Activated CD4-positive, alpha-beta T cell treated with anti-CD3 and anti-CD28 coated beads for 36 hours (primary cell): ENCODE data around the gene ERCC8. TPM values are rescaled to one million over a fixed set of nuclear protein-coding genes. Genes with fewer than 3 reads are reported as not detected.
"Not testable (repeated sequence)": the region's sequence is repeated elsewhere in the genome, so short reads cannot be mapped to it uniquely, and the experiment has no call there.

Experiments used
- ATAC-seq: fragments of 200-7000 bp; cut with Tn5 transposase; one replicate; pipeline ENCODE4 v1.10.0; 2021; ENCODE audit warnings: mild to moderate bottlenecking, moderate library complexity
- CTCF ChIA-PET: fragments of 350-600 bp; sonication (Branson Sonifier 250); formaldehyde crosslinking; loops from one replicate; lab custom pipeline; 2021; ENCODE audit warnings: antibody characterized with exemption; lab: Charles Lee
- POLR2A ChIA-PET: fragments of 350-600 bp; sonication (Branson Sonifier 250); formaldehyde crosslinking; loops from one replicate; lab custom pipeline; 2021; ENCODE audit warnings: antibody characterized with exemption, inconsistent platforms; lab: Charles Lee
- DNase-seq: peaks from one replicate; pipeline ENCODE4 v3.0.0-alpha.2; 2020
- H3K27ac Mint-ChIP-seq: one replicate; pipeline ENCODE4 v1.8.0; 2021; ENCODE audit warnings: mixed read lengths
- H3K27me3 Mint-ChIP-seq: one replicate; pipeline ENCODE4 v1.8.0; 2021; ENCODE audit warnings: mixed read lengths
- H3K36me3 Mint-ChIP-seq: one replicate; pipeline ENCODE4 v1.8.0; 2021; ENCODE audit warnings: low read depth, mixed read lengths
- H3K4me1 Mint-ChIP-seq: one replicate; pipeline ENCODE4 v1.8.0; 2021; ENCODE audit warnings: mixed read lengths
- H3K4me3 Mint-ChIP-seq: one replicate; pipeline ENCODE4 v1.8.0; 2021; ENCODE audit warnings: mild to moderate bottlenecking, moderate library complexity, mixed read lengths
- H3K9me3 Mint-ChIP-seq: one replicate; pipeline ENCODE4 v1.8.0; 2021; ENCODE audit warnings: low read depth, mixed read lengths
- intact Hi-C, 2 experiments: fragments of 100-400 bp; cut with DNase I in 1 of 2; cut with micrococcal nuclease in 1 of 2; formaldehyde crosslinking; loops; one replicate each; pipeline versions ENCODE4 v1.14.2 to v1.15.1; 2022 to 2024; cut with DNase I, micrococcal nuclease
- total RNA-seq, 2 experiments: library from RNA; stranded (reverse); gene quantifications; one replicate each; pipeline ENCODE4 v1.2.3, GENCODE V29; 2021

Gene ERCC8
- total RNA-seq, 2 experiments from 2014 or later = 9.0 to 12.5 TPM

DNA sequence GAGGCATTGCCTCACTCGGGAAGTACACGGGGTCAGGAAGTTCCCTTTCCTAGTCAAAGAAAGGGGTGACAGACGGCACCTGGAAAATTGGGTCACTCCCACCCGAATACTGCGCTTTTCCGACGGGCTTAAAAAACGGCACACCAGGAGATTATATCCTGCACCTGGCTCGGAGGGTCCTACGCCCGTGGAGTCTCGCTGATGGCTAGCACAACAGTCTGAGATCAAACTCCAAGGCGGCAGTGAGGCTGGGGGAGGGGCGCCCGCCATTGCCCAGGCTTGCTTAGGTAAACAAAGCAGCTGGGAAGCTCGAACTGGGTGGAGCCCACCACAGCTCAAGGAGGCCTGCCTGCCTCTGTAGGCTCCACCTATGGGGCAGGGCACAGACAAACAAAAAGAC is 84.3 kb downstream of the ERCC8 start:
- H3K27ac Mint-ChIP-seq, CTCF ChIA-PET, H3K4me3 Mint-ChIP-seq, H3K27me3 Mint-ChIP-seq, DNase-seq, intact Hi-C loops, H3K9me3 Mint-ChIP-seq, H3K4me1 Mint-ChIP-seq, ATAC-seq, POLR2A ChIA-PET: not testable (repeated sequence)
- H3K36me3 Mint-ChIP-seq = peaks cover 13% of the 10 kb centered on the region

DNA sequence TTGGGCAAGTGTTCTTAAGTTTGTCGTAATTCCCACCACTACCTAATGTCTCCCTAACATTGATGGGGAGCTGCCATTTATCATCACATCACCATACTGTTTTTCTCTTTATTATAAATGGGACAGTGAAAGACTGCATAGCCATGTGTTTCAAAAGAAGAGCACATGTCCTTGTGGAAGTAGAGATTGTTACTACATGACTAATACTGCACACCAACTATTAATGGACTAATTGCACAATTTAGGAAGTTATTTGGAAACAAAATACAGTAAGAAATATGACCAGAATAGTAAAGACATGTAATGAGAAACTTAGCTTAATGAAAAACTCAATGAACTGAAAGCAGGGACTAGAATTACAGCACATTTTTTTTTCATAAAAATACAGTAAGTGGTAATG is 88.8 kb downstream of the ERCC8 start:
- peaks cover 3% of the 10 kb centered on the region for H3K36me3 Mint-ChIP-seq
- ATAC-seq (no peak), DNase-seq (no peak)
- ChIA-PET CTCF (interaction anchor here (0.8 to 1.2 kb wide), 2 partner anchors 13 to 29 kb away, joined by 3 read pairs; no protein-coding TSS in a partner anchor), POLR2A (no interaction called here)
- no peak overlapping the region for H3K4me3 Mint-ChIP-seq
- H3K27me3 Mint-ChIP-seq = peaks cover 2% of the 10 kb centered on the region
- no peaks in the 10 kb centered on the region for H3K9me3 Mint-ChIP-seq
- no peak overlapping the region for H3K27ac Mint-ChIP-seq
- H3K4me1 Mint-ChIP-seq = no peaks in the 10 kb centered on the region
- intact Hi-C loops = no loop called here

DNA sequence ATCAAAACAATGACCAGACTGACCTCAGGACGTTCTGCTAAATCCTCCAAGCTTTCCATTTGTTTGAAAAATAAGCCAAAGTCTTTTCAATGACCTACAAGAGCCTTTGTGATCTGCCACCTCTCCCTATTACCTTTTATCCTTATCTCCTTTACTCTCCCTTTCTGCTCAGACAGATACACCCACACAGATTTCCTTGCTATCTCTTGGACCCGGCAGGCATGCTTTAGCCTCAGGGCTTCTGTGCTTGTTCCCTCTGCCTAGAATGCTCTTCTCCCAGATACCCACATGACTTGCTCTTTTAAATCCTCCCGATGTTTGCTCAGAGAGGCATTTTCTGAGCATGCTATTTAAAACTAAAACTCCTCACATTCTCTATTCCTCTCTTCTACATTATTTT is 91.9 kb downstream of the ERCC8 start:
- peaks cover 2% of the 10 kb centered on the region for H3K27me3 Mint-ChIP-seq
- no peak for DNase-seq
- H3K36me3 Mint-ChIP-seq = peaks cover 3% of the 10 kb centered on the region
- no peak for ATAC-seq
- no peaks in the 10 kb centered on the region for H3K4me1 Mint-ChIP-seq
- POLR2A ChIA-PET = no interaction called here
- H3K9me3 Mint-ChIP-seq = no peaks in the 10 kb centered on the region
- no peak overlapping the region for H3K4me3 Mint-ChIP-seq
- CTCF ChIA-PET = interaction anchor here (0.7 kb wide), 1 partner anchor 559 kb away, joined by 3 read pairs; no protein-coding TSS in a partner anchor
- H3K27ac Mint-ChIP-seq = no peak overlapping the region
- intact Hi-C loops = no loop called here

DNA sequence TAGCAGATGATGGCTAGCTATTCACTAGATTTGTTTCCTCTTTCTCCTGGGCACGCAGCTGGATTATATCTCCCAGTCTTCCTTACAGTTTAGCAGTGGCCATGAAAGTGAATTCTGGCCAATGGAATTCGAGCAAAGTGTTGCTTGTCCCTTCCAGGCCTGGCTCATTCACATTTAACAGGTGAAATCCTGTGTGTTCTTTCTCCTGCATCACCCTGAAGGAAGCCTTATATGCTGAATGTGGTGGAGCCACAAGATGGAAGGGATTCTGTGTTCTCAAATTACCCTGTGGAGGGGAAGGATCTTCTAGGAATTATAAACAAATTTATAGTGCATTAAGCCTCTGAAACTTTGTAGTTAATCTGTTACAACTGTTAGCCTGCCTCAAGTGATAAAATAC is 92.6 kb downstream of the ERCC8 start:
- Mint-ChIP-seq H3K4me3 (no peak overlapping the region), H3K27me3 (peaks cover 2% of the 10 kb centered on the region), H3K9me3 (no peaks in the 10 kb centered on the region), H3K36me3 (no peaks in the 10 kb centered on the region), H3K4me1 (no peaks in the 10 kb centered on the region), H3K27ac (no peak overlapping the region)
- ATAC-seq = no peak
- ChIA-PET POLR2A (no interaction called here), CTCF (interaction anchor here (0.6 to 0.7 kb wide), 4 partner anchors 159 to 791 kb away, joined by 3 to 4 read pairs (median 3); no protein-coding TSS in a partner anchor)
- intact Hi-C loops = no loop called here
- no peak for DNase-seq

DNA sequence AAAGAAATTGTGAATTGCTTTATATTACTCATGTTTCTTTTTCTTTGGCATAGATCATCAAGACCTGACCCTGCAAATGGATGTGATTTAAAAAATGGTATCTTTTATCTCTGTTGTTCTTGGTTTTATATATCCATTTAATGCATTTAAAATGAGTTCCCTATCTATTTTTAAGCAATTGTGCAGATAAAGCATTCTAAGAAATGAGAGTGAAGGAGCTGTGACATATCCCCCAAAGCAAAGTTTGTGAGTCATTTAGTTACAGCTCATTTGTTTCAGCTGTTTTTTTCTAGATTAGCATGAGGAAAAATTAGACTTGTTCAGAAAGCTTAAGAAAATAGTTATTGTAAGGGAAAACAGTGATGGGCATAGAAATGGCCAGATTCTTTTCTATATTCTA is 93.2 kb downstream of the ERCC8 start:
- Mint-ChIP-seq H3K27me3 (peaks cover 5% of the 10 kb centered on the region), H3K4me1 (no peaks in the 10 kb centered on the region), H3K4me3 (no peak overlapping the region), H3K36me3 (no peaks in the 10 kb centered on the region), H3K27ac (no peak overlapping the region), H3K9me3 (no peaks in the 10 kb centered on the region)
- POLR2A ChIA-PET = interaction anchor here (0.7 kb wide), 1 partner anchor 46 kb away, joined by 4 read pairs; no protein-coding TSS in a partner anchor
- intact Hi-C loops = no loop called here
- CTCF ChIA-PET = interaction anchor here (0.6 to 0.7 kb wide), 2 partner anchors 158 to 792 kb away, joined by 3 to 4 read pairs; no protein-coding TSS in a partner anchor
- no peak for ATAC-seq
- no peak for DNase-seq

DNA sequence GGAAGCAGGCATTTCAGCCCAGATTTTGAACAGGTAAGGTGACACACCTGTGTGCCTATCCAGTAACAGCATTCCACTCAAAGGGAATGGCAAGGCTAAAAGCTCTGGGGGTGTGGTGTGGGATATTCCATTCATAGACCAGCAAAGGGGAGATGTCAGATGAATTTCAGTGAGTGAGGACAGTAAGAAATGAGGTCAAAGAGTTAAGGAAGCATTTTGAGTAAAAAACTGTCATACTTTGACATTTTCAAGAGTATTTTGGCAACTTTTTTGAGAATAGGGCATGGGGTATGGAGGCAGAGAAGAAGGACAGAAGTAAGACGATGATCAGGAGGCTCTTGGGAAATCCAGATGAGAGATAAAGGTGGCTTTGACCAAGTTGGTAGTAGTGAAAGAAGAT is 98.6 kb downstream of the ERCC8 start:
- intact Hi-C loops = no loop called here
- H3K4me1 Mint-ChIP-seq = peaks cover 7% of the 10 kb centered on the region
- CTCF ChIA-PET = no interaction called here
- no peak overlapping the region for H3K4me3 Mint-ChIP-seq
- H3K27ac Mint-ChIP-seq = no peak overlapping the region
- no peaks in the 10 kb centered on the region for H3K36me3 Mint-ChIP-seq
- ATAC-seq (no peak), DNase-seq (no peak)
- POLR2A ChIA-PET = no interaction called here
- peaks cover 42% of the 10 kb centered on the region for H3K27me3 Mint-ChIP-seq
- no peaks in the 10 kb centered on the region for H3K9me3 Mint-ChIP-seq

DNA sequence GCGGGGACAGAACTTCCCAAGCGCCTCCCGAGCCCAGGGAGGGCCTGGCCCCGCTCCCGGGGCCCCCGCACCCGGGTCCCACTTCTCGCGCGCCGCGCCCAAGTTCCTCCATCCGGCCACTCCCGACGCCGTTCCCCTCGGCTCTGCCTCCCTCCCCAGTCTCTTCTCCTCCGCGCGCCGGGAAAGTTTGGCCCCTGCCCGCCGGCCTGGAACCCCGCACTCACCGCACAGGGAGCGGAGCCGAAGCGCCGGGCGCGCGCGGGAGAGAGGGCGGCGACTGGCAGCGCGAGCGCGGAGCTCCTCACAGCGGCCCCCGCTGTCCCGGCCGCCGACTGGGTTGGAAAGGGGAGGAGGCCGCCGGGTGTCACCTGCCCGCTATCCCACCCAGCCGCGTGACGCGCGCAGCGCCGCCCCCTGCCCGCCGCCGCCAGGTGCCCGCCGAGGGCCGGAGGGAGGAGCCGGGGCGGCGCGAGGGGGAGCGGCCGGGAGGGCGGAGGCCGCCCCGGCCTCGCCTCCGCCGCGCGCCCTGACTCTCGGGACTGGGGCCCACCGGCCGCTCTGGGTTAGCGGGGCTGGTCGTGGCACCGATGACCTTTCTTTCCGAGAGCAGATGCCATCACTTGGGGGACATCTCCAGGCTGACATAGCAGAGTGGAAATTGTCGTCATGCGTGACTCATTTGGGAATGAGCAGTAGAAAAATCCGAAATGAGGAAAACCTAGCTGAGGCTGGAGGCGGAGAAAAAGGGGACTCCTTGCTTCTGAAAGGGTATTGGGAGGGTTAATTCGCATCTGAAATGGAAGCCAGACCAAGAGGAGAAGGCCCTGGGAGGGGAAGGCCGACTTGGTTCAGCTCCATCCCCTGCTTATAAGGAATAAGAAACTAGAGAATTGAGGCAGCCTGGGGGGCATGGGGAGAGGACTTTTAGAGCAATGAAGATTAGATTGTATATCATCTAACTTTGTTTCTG is 100.6 kb downstream of the ERCC8 start, which contains the start of gene ELOVL7:
Gene ELOVL7 (minus strand): TSS at position 334 of the 970 bp plus-strand sequence. CDS start 56,872 bp downstream, outside the sequence.
- Mint-ChIP-seq H3K4me1 (peaks cover 7% of the 10 kb centered on the region), H3K27me3 (peaks cover 49% of the 10 kb centered on the region), H3K9me3 (no peaks in the 10 kb centered on the region), H3K36me3 (no peaks in the 10 kb centered on the region), H3K27ac (no peak within 1 kb of the TSS), H3K4me3 (peak within 1 kb of the TSS; percentile 70)
- DNase-seq (peak; percentile 79), ATAC-seq (peak; percentile 95)
- ChIA-PET POLR2A (no interaction called here), CTCF (interaction anchor here (0.6 to 1.3 kb wide), 3 partner anchors 10 to 746 kb away, joined by 3 to 4 read pairs (median 3); partner anchors contain the start of gene DEPDC1B)
- intact Hi-C loops = loop anchor here (1.0 to 5.0 kb wide), 3 partner anchors 144 to 167 kb away; partner anchors contain the start of gene DEPDC1B (in 1 of the 2)

DNA sequence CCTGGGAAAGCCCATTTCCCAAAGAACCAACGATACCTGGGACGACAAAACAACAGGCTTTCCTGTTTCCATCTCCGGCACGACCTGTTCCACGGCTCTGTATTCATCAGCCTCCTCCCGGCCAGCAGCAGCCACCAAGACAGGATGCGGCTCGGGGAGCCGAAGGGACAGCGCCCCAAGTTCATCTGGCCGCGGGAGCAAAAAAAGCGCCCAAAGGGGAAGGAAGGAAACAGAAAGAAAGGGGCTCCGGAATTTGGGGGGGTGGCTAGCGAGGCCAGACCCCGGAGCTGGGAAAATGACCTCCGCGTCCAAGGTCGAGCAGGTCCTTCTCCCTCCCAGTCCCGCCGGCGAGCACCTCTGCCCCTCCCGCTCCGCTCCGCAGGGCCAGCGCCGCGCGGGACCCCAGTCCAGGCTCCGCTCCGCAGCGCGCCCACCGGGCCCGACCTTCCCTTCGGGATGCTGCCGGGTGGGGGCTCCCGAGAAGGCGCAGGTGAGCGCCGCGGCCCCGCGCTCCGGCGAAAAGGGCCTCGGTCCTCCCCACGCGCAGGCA is 101.4 kb downstream of the ERCC8 start:
- intact Hi-C loops = loop anchor here in 1 of 2 experiments (5.0 kb wide), 1 partner anchor 146 kb away; no protein-coding TSS in a partner anchor
- Mint-ChIP-seq H3K4me1 (peaks cover 7% of the 10 kb centered on the region), H3K9me3 (no peaks in the 10 kb centered on the region), H3K4me3 (peak overlapping the region; percentile 69), H3K36me3 (no peaks in the 10 kb centered on the region), H3K27me3 (peaks cover 49% of the 10 kb centered on the region), H3K27ac (no peak overlapping the region)
- DNase-seq (peak; percentile 37), ATAC-seq (peak; percentile 9)
- ChIA-PET CTCF (interaction anchor here (0.9 to 1.3 kb wide), 2 partner anchors 27 to 144 kb away, joined by 3 to 4 read pairs; partner anchors contain the start of gene DEPDC1B), POLR2A (no interaction called here)

DNA sequence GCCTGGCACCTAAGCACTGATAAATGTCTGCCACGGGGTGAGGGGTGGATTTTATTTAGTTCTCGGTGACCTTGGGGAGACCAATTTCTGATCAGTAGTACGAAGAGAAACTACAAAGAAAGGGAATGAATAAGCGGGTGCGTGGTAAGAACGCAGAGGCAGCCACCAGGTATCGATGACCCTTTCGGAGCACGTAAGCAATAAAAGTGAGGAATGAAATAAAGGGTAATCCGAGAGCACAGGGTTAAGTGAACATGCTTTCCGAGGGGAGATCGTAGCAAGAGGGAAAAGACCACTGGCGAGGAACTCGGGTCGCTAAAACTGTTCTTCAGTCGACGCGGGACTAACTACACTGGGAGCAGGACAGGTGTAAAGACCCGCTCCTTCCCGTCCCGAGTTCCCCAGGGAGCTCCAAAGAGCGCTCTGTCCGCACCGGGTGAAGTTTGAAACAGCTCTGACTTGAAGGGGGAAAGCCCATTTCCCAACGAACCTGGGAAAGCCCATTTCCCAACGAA is 101.9 kb downstream of the ERCC8 start:
- no peak for DNase-seq
- peaks cover 7% of the 10 kb centered on the region for H3K4me1 Mint-ChIP-seq
- ChIA-PET POLR2A (no interaction called here), CTCF (interaction anchor here (0.9 kb wide), 1 partner anchor 28 kb away, joined by 3 read pairs; no protein-coding TSS in a partner anchor)
- H3K27ac Mint-ChIP-seq = no peak overlapping the region
- intact Hi-C loops = loop anchor here in 1 of 2 experiments (5.0 kb wide), 1 partner anchor 146 kb away; no protein-coding TSS in a partner anchor
- no peaks in the 10 kb centered on the region for H3K36me3 Mint-ChIP-seq
- H3K4me3 Mint-ChIP-seq = peak overlapping the region; percentile 69
- ATAC-seq = no peak
- H3K9me3 Mint-ChIP-seq = no peaks in the 10 kb centered on the region
- H3K27me3 Mint-ChIP-seq = peaks cover 49% of the 10 kb centered on the region

DNA sequence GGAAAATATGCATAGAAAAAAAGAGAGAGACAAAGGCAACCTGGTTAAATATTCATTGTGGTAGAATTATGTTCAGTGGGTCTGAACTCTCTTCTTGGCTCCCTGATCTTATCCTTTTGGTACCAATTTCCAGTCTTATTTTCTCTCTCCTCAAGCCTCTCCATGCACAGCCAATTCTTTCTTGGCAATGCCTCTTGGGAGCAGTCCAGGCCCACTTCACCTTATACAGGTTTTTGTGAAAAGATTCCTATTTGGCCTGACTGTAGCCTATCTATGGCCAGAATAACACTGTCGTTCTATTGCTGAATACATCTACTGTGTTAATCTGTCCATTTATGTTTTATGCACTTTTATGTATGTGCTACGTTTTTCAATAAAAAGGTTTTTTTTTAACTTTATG is 103.5 kb downstream of the ERCC8 start:
- Mint-ChIP-seq H3K36me3 (no peaks in the 10 kb centered on the region), H3K9me3 (no peaks in the 10 kb centered on the region), H3K4me3 (no peak overlapping the region), H3K4me1 (peaks cover 7% of the 10 kb centered on the region), H3K27ac (no peak overlapping the region), H3K27me3 (peaks cover 43% of the 10 kb centered on the region)
- intact Hi-C loops = loop anchor here in 1 of 2 experiments (5.0 kb wide), 1 partner anchor 144 kb away; no protein-coding TSS in a partner anchor
- no peak for ATAC-seq
- ChIA-PET POLR2A (no interaction called here), CTCF (no interaction called here)
- no peak for DNase-seq

DNA sequence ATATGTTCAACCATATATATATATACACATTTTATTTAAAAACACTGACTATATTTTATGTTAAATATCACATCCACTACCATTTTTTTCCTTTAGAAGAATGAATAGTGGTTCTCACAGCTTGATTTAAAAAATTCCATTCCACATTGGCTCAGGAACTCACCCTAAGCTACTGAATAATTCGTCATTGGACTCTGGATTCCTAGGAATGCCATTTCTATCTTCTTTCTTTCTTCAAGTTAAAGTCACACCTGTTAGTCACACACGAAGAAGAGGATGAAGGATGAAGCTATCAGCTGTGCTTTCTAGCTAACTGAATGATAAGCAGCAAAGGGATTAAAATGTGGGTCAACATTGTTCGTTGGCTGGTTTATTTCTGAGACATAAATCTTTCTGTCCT is 108.7 kb downstream of the ERCC8 start:
- H3K27ac Mint-ChIP-seq = no peak overlapping the region
- no peaks in the 10 kb centered on the region for H3K4me1 Mint-ChIP-seq
- H3K4me3 Mint-ChIP-seq = no peak overlapping the region
- H3K36me3 Mint-ChIP-seq = no peaks in the 10 kb centered on the region
- DNase-seq = no peak
- ChIA-PET CTCF (no interaction called here), POLR2A (no interaction called here)
- ATAC-seq = no peak
- H3K9me3 Mint-ChIP-seq = no peaks in the 10 kb centered on the region
- intact Hi-C loops = no loop called here
- H3K27me3 Mint-ChIP-seq = peaks cover 5% of the 10 kb centered on the region
